Measurements from ENCODE around the gene RBMS3. TPM values are rescaled to one million over a fixed set of nuclear protein-coding genes. Genes with fewer than 3 reads are reported as not detected.

RBMS3 gene
- total and polyA plus RNA-seq, 2 of the 8 experiments (the other 6 are each of a cell fraction or from before 2014, with no cell fraction given), result 3.7 to 6.9 TPM

DNA sequence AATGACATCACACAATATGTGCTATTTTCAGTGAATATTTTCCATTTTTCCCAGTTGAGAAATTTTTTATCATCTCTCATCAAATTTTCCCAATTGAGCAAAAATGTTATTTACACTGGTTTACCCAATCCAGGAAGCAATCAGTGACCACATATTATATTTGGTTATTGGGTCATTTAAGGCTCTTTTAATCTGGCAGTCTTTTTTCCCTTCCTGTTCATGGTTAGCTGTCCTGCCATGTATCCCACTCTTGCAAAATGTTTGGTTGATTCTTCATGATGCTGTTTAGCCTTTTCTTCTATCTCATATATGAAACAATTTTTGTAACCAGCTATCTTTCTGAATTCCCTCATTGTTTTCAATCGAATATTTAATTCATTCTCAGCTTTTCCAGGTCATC is 626.0 kb downstream of the RBMS3 start (continued):
- TF ChIP-seq, protein P1, sequence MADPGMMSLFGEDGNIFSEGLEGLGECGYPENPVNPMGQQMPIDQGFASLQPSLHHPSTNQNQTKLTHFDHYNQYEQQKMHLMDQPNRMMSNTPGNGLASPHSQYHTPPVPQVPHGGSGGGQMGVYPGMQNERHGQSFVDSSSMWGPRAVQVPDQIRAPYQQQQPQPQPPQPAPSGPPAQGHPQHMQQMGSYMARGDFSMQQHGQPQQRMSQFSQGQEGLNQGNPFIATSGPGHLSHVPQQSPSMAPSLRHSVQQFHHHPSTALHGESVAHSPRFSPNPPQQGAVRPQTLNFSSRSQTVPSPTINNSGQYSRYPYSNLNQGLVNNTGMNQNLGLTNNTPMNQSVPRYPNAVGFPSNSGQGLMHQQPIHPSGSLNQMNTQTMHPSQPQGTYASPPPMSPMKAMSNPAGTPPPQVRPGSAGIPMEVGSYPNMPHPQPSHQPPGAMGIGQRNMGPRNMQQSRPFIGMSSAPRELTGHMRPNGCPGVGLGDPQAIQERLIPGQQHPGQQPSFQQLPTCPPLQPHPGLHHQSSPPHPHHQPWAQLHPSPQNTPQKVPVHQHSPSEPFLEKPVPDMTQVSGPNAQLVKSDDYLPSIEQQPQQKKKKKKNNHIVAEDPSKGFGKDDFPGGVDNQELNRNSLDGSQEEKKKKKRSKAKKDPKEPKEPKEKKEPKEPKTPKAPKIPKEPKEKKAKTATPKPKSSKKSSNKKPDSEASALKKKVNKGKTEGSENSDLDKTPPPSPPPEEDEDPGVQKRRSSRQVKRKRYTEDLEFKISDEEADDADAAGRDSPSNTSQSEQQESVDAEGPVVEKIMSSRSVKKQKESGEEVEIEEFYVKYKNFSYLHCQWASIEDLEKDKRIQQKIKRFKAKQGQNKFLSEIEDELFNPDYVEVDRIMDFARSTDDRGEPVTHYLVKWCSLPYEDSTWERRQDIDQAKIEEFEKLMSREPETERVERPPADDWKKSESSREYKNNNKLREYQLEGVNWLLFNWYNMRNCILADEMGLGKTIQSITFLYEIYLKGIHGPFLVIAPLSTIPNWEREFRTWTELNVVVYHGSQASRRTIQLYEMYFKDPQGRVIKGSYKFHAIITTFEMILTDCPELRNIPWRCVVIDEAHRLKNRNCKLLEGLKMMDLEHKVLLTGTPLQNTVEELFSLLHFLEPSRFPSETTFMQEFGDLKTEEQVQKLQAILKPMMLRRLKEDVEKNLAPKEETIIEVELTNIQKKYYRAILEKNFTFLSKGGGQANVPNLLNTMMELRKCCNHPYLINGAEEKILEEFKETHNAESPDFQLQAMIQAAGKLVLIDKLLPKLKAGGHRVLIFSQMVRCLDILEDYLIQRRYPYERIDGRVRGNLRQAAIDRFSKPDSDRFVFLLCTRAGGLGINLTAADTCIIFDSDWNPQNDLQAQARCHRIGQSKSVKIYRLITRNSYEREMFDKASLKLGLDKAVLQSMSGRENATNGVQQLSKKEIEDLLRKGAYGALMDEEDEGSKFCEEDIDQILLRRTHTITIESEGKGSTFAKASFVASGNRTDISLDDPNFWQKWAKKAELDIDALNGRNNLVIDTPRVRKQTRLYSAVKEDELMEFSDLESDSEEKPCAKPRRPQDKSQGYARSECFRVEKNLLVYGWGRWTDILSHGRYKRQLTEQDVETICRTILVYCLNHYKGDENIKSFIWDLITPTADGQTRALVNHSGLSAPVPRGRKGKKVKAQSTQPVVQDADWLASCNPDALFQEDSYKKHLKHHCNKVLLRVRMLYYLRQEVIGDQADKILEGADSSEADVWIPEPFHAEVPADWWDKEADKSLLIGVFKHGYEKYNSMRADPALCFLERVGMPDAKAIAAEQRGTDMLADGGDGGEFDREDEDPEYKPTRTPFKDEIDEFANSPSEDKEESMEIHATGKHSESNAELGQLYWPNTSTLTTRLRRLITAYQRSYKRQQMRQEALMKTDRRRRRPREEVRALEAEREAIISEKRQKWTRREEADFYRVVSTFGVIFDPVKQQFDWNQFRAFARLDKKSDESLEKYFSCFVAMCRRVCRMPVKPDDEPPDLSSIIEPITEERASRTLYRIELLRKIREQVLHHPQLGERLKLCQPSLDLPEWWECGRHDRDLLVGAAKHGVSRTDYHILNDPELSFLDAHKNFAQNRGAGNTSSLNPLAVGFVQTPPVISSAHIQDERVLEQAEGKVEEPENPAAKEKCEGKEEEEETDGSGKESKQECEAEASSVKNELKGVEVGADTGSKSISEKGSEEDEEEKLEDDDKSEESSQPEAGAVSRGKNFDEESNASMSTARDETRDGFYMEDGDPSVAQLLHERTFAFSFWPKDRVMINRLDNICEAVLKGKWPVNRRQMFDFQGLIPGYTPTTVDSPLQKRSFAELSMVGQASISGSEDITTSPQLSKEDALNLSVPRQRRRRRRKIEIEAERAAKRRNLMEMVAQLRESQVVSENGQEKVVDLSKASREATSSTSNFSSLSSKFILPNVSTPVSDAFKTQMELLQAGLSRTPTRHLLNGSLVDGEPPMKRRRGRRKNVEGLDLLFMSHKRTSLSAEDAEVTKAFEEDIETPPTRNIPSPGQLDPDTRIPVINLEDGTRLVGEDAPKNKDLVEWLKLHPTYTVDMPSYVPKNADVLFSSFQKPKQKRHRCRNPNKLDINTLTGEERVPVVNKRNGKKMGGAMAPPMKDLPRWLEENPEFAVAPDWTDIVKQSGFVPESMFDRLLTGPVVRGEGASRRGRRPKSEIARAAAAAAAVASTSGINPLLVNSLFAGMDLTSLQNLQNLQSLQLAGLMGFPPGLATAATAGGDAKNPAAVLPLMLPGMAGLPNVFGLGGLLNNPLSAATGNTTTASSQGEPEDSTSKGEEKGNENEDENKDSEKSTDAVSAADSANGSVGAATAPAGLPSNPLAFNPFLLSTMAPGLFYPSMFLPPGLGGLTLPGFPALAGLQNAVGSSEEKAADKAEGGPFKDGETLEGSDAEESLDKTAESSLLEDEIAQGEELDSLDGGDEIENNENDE (IDR thresholded peaks at IDR 0.05; ENCODE audit: insufficient replicate concordance, low read length), result no peak
- TF ChIP-seq EGR1 (IDR thresholded peaks at IDR 0.05; ENCODE audit: borderline replicate concordance, low read depth, low read length) (no peak), GTF2F1 (IDR thresholded peaks at IDR 0.05; ENCODE audit: borderline replicate concordance, low read depth, low read length) (no peak), MAFK (IDR thresholded peaks at IDR 0.05; ENCODE audit: low read depth, low read length) (no peak), ATF3 (IDR thresholded peaks at IDR 0.05; ENCODE audit: insufficient read depth, low read depth, low read length) (no peak)
- TF ChIP-seq, protein P2, sequence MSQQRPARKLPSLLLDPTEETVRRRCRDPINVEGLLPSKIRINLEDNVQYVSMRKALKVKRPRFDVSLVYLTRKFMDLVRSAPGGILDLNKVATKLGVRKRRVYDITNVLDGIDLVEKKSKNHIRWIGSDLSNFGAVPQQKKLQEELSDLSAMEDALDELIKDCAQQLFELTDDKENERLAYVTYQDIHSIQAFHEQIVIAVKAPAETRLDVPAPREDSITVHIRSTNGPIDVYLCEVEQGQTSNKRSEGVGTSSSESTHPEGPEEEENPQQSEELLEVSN (IDR thresholded peaks at IDR 0.05), result no peak
